ENCODE data around the gene SLC6A12. TPM values are rescaled to one million over a fixed set of nuclear protein-coding genes. Genes with fewer than 3 reads are reported as not detected.

The SLC6A12 gene
- total RNA-seq, 1 experiment from 2014 or later, result 2.1 TPM

GRCh38 chr12:211639-212414, 2.1 kb downstream of the SLC6A12 start:
- no peaks in the 10 kb centered on the region for H3K27me3 Mint-ChIP-seq (ENCODE audit: insufficient read depth, unreplicated experiment)
- no peaks in the 10 kb centered on the region for H3K9me3 Mint-ChIP-seq (ENCODE audit: unreplicated experiment)
- Histone ChIP-seq H3K9me3 (no peaks in the 10 kb centered on the region), H3K4me1 (peaks cover 25% of the 10 kb centered on the region), H3K36me3 (ENCODE audit: control insufficient read depth, insufficient read depth, low read length) (no peaks in the 10 kb centered on the region), H3K4me3 (ENCODE audit: low read depth, low read length) (no peak overlapping the region), H3K27me3 (replicated peaks; ENCODE audit: control insufficient read depth, insufficient read depth, low read length) (no peaks in the 10 kb centered on the region)
- no peaks in the 10 kb centered on the region for H3K36me3 Mint-ChIP-seq (ENCODE audit: insufficient read depth, unreplicated experiment)
- BruUV-seq (replicated peaks), result no TSS peak
- TF ChIP-seq CTCF (IDR thresholded peaks at IDR 0.05; ENCODE audit: insufficient read depth in 1 of 2, low read depth in 1 of 2, low read length in 1 of 2, severe bottlenecking in 1 of 2, unreplicated experiment in 1 of 2), result no peak
- intact Hi-C loops (cut with micrococcal nuclease; ENCODE audit: unreplicated experiment), result no loop called here
- H3K27ac Mint-ChIP-seq (ENCODE audit: unreplicated experiment), result no peak overlapping the region
- no peak for DNase-seq
- CTCF ChIA-PET, result no interaction called here
- H3K4me1 Mint-ChIP-seq (ENCODE audit: low read depth, unreplicated experiment), result peaks cover 39% of the 10 kb centered on the region
- POLR2A ChIA-PET, result no interaction called here
- no peak overlapping the region for H3K4me3 Mint-ChIP-seq (ENCODE audit: unreplicated experiment)

GRCh38 chr12:211142-211465, 2.9 kb downstream of the SLC6A12 start:
- TF ChIP-seq CTCF (IDR thresholded peaks at IDR 0.05; ENCODE audit: insufficient read depth in 1 of 2, low read depth in 1 of 2, low read length in 1 of 2, severe bottlenecking in 1 of 2, unreplicated experiment in 1 of 2), result no peak
- H3K36me3 ChIP-seq (ENCODE audit: control insufficient read depth, insufficient read depth, low read length), result no peaks in the 10 kb centered on the region
- POLR2A ChIA-PET, result no interaction called here
- H3K27me3 ChIP-seq (replicated peaks; ENCODE audit: control insufficient read depth, insufficient read depth, low read length), result no peaks in the 10 kb centered on the region
- Mint-ChIP-seq H3K36me3 (ENCODE audit: insufficient read depth, unreplicated experiment) (no peaks in the 10 kb centered on the region), H3K27ac (ENCODE audit: unreplicated experiment) (no peak overlapping the region), H3K27me3 (ENCODE audit: insufficient read depth, unreplicated experiment) (peaks cover 1% of the 10 kb centered on the region), H3K9me3 (ENCODE audit: unreplicated experiment) (no peaks in the 10 kb centered on the region), H3K4me3 (ENCODE audit: unreplicated experiment) (no peak overlapping the region), H3K4me1 (ENCODE audit: low read depth, unreplicated experiment) (peaks cover 39% of the 10 kb centered on the region)
- CTCF ChIA-PET, result interaction anchor here (2.1 kb wide), 1 partner anchor 9 kb away, joined by 14 read pairs; no protein-coding TSS in a partner anchor
- no TSS peak for BruUV-seq (replicated peaks)
- intact Hi-C loops (cut with micrococcal nuclease; ENCODE audit: unreplicated experiment), result no loop called here
- no peaks in the 10 kb centered on the region for H3K9me3 ChIP-seq
- no peak overlapping the region for H3K4me3 ChIP-seq (ENCODE audit: low read depth, low read length)
- peaks cover 25% of the 10 kb centered on the region for H3K4me1 ChIP-seq
- DNase-seq, result no peak

GRCh38 chr12:210277-211141, 3.4 kb downstream of the SLC6A12 start:
- Histone ChIP-seq H3K27me3 (replicated peaks; ENCODE audit: control insufficient read depth, insufficient read depth, low read length) (no peaks in the 10 kb centered on the region), H3K4me3 (ENCODE audit: low read depth, low read length) (no peak overlapping the region), H3K4me1 (peaks cover 25% of the 10 kb centered on the region), H3K36me3 (ENCODE audit: control insufficient read depth, insufficient read depth, low read length) (no peaks in the 10 kb centered on the region), H3K9me3 (no peaks in the 10 kb centered on the region)
- ChIA-PET CTCF (interaction anchor here (2.1 kb wide), 1 partner anchor 10 kb away, joined by 14 read pairs; no protein-coding TSS in a partner anchor), POLR2A (interaction anchor here (0.5 to 0.7 kb wide), 2 partner anchors 11 to 309 kb away, joined by 3 to 8 read pairs; no protein-coding TSS in a partner anchor)
- no peaks in the 10 kb centered on the region for H3K36me3 Mint-ChIP-seq (ENCODE audit: insufficient read depth, unreplicated experiment)
- peak overlapping the region; percentile 14 for H3K27ac Mint-ChIP-seq (ENCODE audit: unreplicated experiment)
- H3K27me3 Mint-ChIP-seq (ENCODE audit: insufficient read depth, unreplicated experiment), result peaks cover 2% of the 10 kb centered on the region
- H3K4me1 Mint-ChIP-seq (ENCODE audit: low read depth, unreplicated experiment), result peaks cover 39% of the 10 kb centered on the region
- H3K4me3 Mint-ChIP-seq (ENCODE audit: unreplicated experiment), result no peak overlapping the region
- DNase-seq, result peak; percentile 70 to 86
- intact Hi-C loops (cut with micrococcal nuclease; ENCODE audit: unreplicated experiment), result no loop called here
- BruUV-seq (replicated peaks), result no TSS peak
- no peak for TF ChIP-seq CTCF (IDR thresholded peaks at IDR 0.05; ENCODE audit: insufficient read depth in 1 of 2, low read depth in 1 of 2, low read length in 1 of 2, severe bottlenecking in 1 of 2, unreplicated experiment in 1 of 2)
- no peaks in the 10 kb centered on the region for H3K9me3 Mint-ChIP-seq (ENCODE audit: unreplicated experiment)
